ENCODE data around the gene SPACA6.

Gene SPACA6

DNA sequence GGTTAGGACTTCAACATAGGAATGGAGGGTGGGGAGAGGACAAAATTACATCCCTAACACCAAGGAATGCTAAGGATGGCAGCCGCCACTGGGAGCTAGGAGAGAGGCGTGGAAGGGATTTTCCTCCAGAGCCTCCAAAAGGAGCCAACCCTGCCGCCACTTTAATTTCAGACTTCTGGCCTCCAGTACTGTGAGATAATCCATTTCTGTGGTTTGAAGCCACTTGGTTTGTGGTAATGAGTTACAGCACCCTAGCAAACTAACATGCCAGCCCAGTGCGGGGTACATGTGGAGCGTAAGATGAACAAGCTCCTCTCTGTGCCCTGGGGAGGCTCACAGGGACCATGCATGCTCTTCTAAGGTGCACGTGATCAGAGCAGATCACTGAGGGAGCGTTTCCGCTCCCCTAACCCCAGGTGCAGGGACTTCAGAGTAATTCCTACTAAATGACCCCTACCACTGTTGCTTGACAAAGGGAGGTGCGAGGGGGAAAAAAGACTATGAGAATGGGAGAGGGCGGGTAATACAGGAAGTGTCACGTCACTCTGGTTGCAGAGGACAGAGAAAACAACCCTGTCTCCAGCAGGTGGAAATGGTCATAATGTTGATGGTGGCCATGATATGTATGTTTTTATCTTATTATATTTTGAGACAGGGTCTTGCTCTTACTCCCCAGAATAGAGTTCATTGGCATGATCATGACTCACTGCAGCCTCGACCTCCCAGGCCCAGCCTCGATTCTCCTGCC, 46.5 kb downstream of the SPACA6 start:
- DNase-seq = no peak

DNA sequence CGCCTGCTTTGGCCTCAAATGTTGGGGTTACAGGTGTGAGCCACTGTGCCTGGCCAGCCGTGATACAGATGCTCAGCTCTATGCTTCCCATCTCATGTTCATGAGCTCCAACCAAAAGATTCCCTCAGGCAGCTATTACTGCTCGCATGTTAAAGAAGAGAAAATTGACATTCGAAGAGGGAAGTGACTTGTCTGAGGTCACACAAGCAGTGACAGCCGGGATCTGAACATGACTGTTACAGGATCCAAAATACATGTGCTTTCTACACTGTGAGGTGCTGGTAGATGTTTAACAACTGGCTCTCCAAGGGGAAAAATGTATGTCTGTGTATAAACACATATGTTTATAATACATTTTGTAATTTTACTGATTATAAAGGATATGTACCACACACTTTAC, 47.2 kb downstream of the SPACA6 start:
- DNase-seq = no peak

DNA sequence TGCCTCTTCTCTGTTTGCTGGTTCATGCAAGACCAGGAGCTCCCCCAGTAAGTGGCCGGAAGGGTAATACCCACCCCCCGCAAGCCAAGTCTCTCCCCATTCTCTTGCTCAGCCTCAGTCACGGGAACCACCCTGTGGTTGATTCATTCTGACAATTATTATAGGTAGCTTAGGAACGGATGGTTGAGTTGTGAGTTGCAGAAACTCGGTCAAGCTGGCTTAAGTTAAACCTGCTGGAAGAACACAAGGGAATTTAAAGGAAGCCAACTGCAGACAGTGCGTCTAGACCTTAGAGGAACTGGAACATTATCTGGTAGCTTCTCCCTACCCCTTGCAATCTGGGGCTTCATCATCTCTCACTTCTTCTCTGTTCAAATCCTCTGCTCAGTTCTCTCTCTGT, 49.7 kb downstream of the SPACA6 start:
- DNase-seq = no peak

DNA sequence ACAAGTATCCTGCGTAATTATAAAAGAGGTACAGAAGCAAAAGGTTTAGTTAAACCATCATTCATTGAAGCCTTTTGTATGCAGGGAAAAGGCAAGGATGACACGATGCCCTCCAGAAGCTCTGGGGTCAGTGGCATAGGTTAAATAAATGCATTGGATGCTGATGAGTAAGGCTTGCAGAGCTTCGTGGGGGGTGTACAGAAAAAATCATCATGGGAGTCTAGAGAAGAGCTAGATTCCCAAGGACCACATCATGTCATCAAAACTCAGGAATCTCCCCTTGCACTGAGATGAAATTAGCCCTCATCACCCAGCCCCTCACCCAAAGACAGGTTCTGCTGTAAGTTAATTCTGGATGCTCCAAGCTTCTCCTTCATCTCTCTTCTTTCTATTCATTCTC, 50.3 kb downstream of the SPACA6 start:
- DNase-seq = no peak

DNA sequence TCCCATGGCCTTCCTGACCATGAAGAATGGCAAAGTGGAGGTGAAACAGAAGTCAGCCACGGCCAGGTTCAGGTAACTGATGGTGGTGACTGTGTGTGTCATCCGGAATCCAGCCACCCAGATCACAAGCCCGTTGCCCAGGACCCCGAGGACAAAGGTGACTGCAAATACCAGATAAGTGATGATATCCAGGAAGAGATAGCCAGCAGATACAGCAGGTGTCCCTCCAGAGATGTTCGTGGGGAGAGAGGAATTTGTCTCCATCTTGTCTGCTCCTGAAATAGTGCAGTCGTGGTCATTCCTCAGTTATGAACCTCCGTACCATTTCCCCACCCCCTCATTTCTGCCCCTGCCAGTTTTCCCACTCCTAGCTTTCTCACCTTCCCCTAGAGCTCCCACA, 53.6 kb downstream of the SPACA6 start:
- DNase-seq = no peak

DNA sequence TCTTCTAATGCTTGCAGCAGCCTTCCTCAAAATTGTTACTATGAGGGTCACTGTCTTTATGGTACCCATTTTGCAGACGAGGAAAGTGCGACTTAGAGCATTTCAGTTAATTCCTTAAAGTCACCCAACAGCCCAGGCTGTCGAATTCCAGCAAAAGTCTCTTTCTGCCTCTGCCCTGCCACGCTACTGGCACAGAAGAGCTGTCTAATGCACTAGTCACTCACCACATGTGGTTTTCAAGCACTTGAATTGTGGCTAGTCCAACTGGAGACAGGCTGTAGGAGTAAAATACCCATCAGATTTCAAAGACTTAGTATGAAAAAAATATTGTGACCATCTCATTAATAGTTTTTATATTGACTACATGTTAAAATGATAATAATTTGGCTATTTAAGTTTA, 56.8 kb downstream of the SPACA6 start:
- DNase-seq = no peak

DNA sequence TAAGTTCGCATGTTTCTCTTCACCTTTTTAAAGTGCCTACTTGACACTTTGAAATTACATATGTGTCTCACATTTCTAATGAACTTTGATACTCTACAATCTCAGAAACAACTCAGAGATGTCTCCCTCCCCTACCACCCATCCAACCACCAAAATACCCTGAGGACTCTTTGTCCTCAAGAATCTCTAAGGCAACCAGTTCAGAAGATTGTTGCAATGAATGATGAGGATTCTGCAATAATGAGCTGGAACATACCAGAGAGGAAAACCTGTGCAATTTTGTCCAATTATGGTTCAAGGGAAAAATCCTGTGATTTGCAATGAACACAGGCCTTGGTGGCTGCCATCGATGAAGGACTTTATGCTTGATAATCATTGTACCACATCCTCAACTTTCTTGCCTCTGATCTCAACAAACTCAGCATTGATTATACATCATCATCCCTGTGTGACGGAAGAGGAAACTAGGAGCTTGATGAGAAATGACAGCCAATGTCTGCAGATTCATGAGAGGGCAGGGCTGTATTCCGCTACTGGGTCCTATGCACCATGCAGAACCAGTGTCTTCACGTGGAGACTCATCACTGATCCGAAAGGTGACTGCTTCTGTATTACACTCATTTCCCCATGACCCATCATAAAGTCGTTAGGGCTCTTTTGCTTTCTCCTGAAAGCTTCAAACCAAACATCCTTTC, 57.4 kb downstream of the SPACA6 start:
- no peak for DNase-seq

DNA sequence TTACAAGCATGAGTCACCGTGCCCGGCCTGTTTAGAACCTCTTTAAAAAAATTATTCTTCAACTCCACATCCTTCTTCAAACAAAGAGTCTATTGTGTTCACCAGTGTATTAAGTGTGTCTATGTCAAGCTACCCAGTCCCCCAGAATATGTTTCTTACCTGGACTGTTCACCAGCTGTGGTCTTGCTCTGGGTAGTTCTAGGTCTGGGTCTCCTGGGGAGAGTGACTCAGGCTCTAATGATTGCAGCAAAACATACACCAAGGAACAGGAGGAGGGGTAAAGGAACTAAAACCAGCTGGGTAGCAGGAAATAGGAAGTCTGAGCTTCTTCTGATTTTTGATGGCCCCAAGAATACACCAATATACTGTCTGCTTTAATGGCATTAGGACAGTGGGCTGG, 58.5 kb downstream of the SPACA6 start, which contains the start of gene FPR1:
Gene FPR1 (minus strand): TSS at position 224 of the 400 bp plus-strand sequence. CDS start 4,884 bp downstream, outside the sequence.
- no peak for DNase-seq

DNA sequence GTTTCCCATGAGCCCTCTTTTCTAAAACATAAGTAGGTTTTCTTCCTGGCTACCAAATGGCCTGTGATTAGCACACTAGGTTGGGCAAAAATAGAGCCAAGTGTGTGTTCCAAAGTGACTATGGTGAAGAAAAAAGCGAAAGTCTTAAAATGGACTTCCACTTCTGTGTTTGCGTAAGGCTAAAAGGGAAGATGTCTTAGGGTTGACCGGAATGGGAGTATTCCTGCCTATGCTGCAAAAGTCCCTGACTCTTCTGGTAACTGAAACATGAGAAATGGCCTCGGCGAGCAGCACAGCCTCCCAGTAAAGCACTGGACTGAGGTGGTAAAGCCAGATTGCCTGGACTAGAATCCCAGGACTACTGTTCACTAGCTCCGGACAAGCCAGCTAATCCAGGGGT, 61.0 kb downstream of the SPACA6 start:
- DNase-seq = no peak

DNA sequence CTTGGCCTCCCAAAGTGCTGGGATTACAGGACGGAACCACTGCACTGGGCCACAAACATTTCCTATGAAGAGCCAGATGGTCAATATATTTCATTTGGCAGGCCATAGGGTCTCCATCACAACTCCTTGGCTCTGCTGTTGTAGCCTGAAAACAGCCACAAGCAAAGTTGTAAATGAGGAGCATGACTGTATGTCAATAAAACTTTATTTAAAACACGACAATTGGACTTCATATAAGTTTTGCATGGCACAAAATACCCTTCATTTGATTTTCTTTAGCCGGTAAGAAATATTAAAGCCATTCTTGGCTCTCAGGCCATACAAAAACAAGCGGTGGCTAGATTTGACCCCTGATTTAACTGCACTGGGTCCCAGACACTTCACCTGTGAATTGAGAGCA, 61.6 kb downstream of the SPACA6 start:
- DNase-seq = no peak
